ENCODE data around the gene CPNE4.

CPNE4 gene

GRCh38 chr3:131772269-131773026, 262.4 kb downstream of the CPNE4 start:
- Histone ChIP-seq H3K4me1 (ENCODE audit: insufficient read depth, insufficient read length) (no peaks in the 10 kb centered on the region), H3K9ac (ENCODE audit: insufficient read length, low read depth) (no peak overlapping the region), H3K4me3 (ENCODE audit: insufficient read length, low read depth) (no peak overlapping the region), H3K27me3 (ENCODE audit: insufficient read depth, insufficient read length) (no peaks in the 10 kb centered on the region), H3K9me3 (ENCODE audit: insufficient read depth, low read length) (peaks cover 9% of the 10 kb centered on the region; the same call in 1 of the 2 replicates), H3K36me3 (ENCODE audit: insufficient read depth, insufficient read length, low read length) (no peaks in the 10 kb centered on the region)
- DNase-seq (ENCODE audit: low read depth, low spot score), result no peak
- TF ChIP-seq ZNF274 (IDR thresholded peaks at IDR 0.05; ENCODE audit: low read depth, low read length) (no peak), YY1 (IDR thresholded peaks at IDR 0.05; ENCODE audit: insufficient read depth, insufficient read length) (no peak), SUZ12 (IDR thresholded peaks at IDR 0.05; ENCODE audit: extremely low read depth, insufficient read depth, insufficient read length) (no peak)

GRCh38 chr3:131762981-131763564, 271.7 kb downstream of the CPNE4 start:
- no peak for DNase-seq (ENCODE audit: low read depth, low spot score)
- H3K9me3 ChIP-seq (ENCODE audit: insufficient read depth, low read length), result 0 out of 2 replicates have a peak, but pooled peaks cover 1% of the 10 kb centered on the region
- H3K4me3 ChIP-seq (ENCODE audit: insufficient read length, low read depth), result no peak overlapping the region
- no peaks in the 10 kb centered on the region for H3K27me3 ChIP-seq (ENCODE audit: insufficient read depth, insufficient read length)
- no peaks in the 10 kb centered on the region for H3K36me3 ChIP-seq (ENCODE audit: insufficient read depth, insufficient read length, low read length)
- TF ChIP-seq ZNF274 (IDR thresholded peaks at IDR 0.05; ENCODE audit: low read depth, low read length) (no peak), SUZ12 (IDR thresholded peaks at IDR 0.05; ENCODE audit: extremely low read depth, insufficient read depth, insufficient read length) (no peak), YY1 (IDR thresholded peaks at IDR 0.05; ENCODE audit: insufficient read depth, insufficient read length) (no peak)
- no peak overlapping the region for H3K9ac ChIP-seq (ENCODE audit: insufficient read length, low read depth)
- no peaks in the 10 kb centered on the region for H3K4me1 ChIP-seq (ENCODE audit: insufficient read depth, insufficient read length)

GRCh38 chr3:131756405-131756804, 278.4 kb downstream of the CPNE4 start:
- peak; percentile 28 for DNase-seq (ENCODE audit: low read depth, low spot score)
- Histone ChIP-seq H3K4me1 (ENCODE audit: insufficient read depth, insufficient read length) (no peaks in the 10 kb centered on the region), H3K9me3 (ENCODE audit: insufficient read depth, low read length) (0 out of 2 replicates have a peak, but pooled peaks cover 8% of the 10 kb centered on the region), H3K4me3 (ENCODE audit: insufficient read length, low read depth) (no peak overlapping the region), H3K27me3 (ENCODE audit: insufficient read depth, insufficient read length) (no peaks in the 10 kb centered on the region), H3K9ac (ENCODE audit: insufficient read length, low read depth) (no peak overlapping the region), H3K36me3 (ENCODE audit: insufficient read depth, insufficient read length, low read length) (no peaks in the 10 kb centered on the region)
- no peak for TF ChIP-seq ZNF274 (IDR thresholded peaks at IDR 0.05; ENCODE audit: low read depth, low read length)
- no peak for TF ChIP-seq SUZ12 (IDR thresholded peaks at IDR 0.05; ENCODE audit: extremely low read depth, insufficient read depth, insufficient read length)
- no peak for TF ChIP-seq YY1 (IDR thresholded peaks at IDR 0.05; ENCODE audit: insufficient read depth, insufficient read length)

GRCh38 chr3:131755380-131755779, 279.4 kb downstream of the CPNE4 start:
- H3K4me3 ChIP-seq (ENCODE audit: insufficient read length, low read depth), result no peak overlapping the region
- H3K9ac ChIP-seq (ENCODE audit: insufficient read length, low read depth), result no peak overlapping the region
- no peaks in the 10 kb centered on the region for H3K4me1 ChIP-seq (ENCODE audit: insufficient read depth, insufficient read length)
- no peaks in the 10 kb centered on the region for H3K36me3 ChIP-seq (ENCODE audit: insufficient read depth, insufficient read length, low read length)
- no peak for DNase-seq (ENCODE audit: low read depth, low spot score)
- H3K27me3 ChIP-seq (ENCODE audit: insufficient read depth, insufficient read length), result no peaks in the 10 kb centered on the region
- H3K9me3 ChIP-seq (ENCODE audit: insufficient read depth, low read length), result 0 out of 2 replicates have a peak, but pooled peaks cover 8% of the 10 kb centered on the region
- TF ChIP-seq YY1 (IDR thresholded peaks at IDR 0.05; ENCODE audit: insufficient read depth, insufficient read length) (no peak), ZNF274 (IDR thresholded peaks at IDR 0.05; ENCODE audit: low read depth, low read length) (no peak), SUZ12 (IDR thresholded peaks at IDR 0.05; ENCODE audit: extremely low read depth, insufficient read depth, insufficient read length) (no peak)

GRCh38 chr3:131750256-131750655, 284.6 kb downstream of the CPNE4 start:
- H3K9ac ChIP-seq (ENCODE audit: insufficient read length, low read depth), result no peak overlapping the region
- no peaks in the 10 kb centered on the region for H3K27me3 ChIP-seq (ENCODE audit: insufficient read depth, insufficient read length)
- no peaks in the 10 kb centered on the region for H3K36me3 ChIP-seq (ENCODE audit: insufficient read depth, insufficient read length, low read length)
- H3K4me3 ChIP-seq (ENCODE audit: insufficient read length, low read depth), result no peak overlapping the region
- no peak for TF ChIP-seq YY1 (IDR thresholded peaks at IDR 0.05; ENCODE audit: insufficient read depth, insufficient read length)
- no peak for TF ChIP-seq ZNF274 (IDR thresholded peaks at IDR 0.05; ENCODE audit: low read depth, low read length)
- no peak for TF ChIP-seq SUZ12 (IDR thresholded peaks at IDR 0.05; ENCODE audit: extremely low read depth, insufficient read depth, insufficient read length)
- H3K9me3 ChIP-seq (ENCODE audit: insufficient read depth, low read length), result no peaks in the 10 kb centered on the region
- H3K4me1 ChIP-seq (ENCODE audit: insufficient read depth, insufficient read length), result no peaks in the 10 kb centered on the region
- no peak for DNase-seq (ENCODE audit: low read depth, low spot score)

- DNase-seq (ENCODE audit: low read depth, low spot score), result no peak
- Histone ChIP-seq H3K4me3 (ENCODE audit: insufficient read length, low read depth) (no peak overlapping the region), H3K9ac (ENCODE audit: insufficient read length, low read depth) (no peak overlapping the region), H3K4me1 (ENCODE audit: insufficient read depth, insufficient read length) (no peaks in the 10 kb centered on the region), H3K36me3 (ENCODE audit: insufficient read depth, insufficient read length, low read length) (no peaks in the 10 kb centered on the region), H3K27me3 (ENCODE audit: insufficient read depth, insufficient read length) (no peaks in the 10 kb centered on the region), H3K9me3 (ENCODE audit: insufficient read depth, low read length) (no peaks in the 10 kb centered on the region)
- TF ChIP-seq YY1 (IDR thresholded peaks at IDR 0.05; ENCODE audit: insufficient read depth, insufficient read length), result no peak
- TF ChIP-seq SUZ12 (IDR thresholded peaks at IDR 0.05; ENCODE audit: extremely low read depth, insufficient read depth, insufficient read length), result no peak
- TF ChIP-seq ZNF274 (IDR thresholded peaks at IDR 0.05; ENCODE audit: low read depth, low read length), result no peak
Measured at GRCh38 chr3:131749826-131750225, 285.0 kb downstream of the CPNE4 start.

- no peaks in the 10 kb centered on the region for H3K4me1 ChIP-seq (ENCODE audit: insufficient read depth, insufficient read length)
- H3K27me3 ChIP-seq (ENCODE audit: insufficient read depth, insufficient read length), result no peaks in the 10 kb centered on the region
- DNase-seq (ENCODE audit: low read depth, low spot score), result no peak
- H3K36me3 ChIP-seq (ENCODE audit: insufficient read depth, insufficient read length, low read length), result no peaks in the 10 kb centered on the region
- no peak overlapping the region for H3K9ac ChIP-seq (ENCODE audit: insufficient read length, low read depth)
- H3K9me3 ChIP-seq (ENCODE audit: insufficient read depth, low read length), result no peaks in the 10 kb centered on the region
- H3K4me3 ChIP-seq (ENCODE audit: insufficient read length, low read depth), result no peak overlapping the region
- TF ChIP-seq SUZ12 (IDR thresholded peaks at IDR 0.05; ENCODE audit: extremely low read depth, insufficient read depth, insufficient read length) (no peak), YY1 (IDR thresholded peaks at IDR 0.05; ENCODE audit: insufficient read depth, insufficient read length) (no peak), ZNF274 (IDR thresholded peaks at IDR 0.05; ENCODE audit: low read depth, low read length) (no peak)
Measured at GRCh38 chr3:131747466-131747865, 287.3 kb downstream of the CPNE4 start.
